GM18508 (cell line): ENCODE results near the gene ZSWIM8.
"Not testable (repeated sequence)": the region's sequence is repeated elsewhere in the genome, so short reads cannot be mapped to it uniquely, and the experiment has no call there.

Experiments
- ATAC-seq: cut with Tn5 transposase; IDR thresholded peaks from one replicate; pipeline ENCODE4 v1.9.1; 2021; ENCODE audit warnings: moderate number of reproducible peaks; ENCODE audit not compliant: insufficient read depth, unreplicated experiment

The ZSWIM8 gene

GRCh38 chr10:73810735-73811465, 25.5 kb downstream of the ZSWIM8 start:
- ATAC-seq: peak; percentile 2

GRCh38 chr10:73812657-73813056, 27.3 kb downstream of the ZSWIM8 start:
- ATAC-seq: no peak

DNA sequence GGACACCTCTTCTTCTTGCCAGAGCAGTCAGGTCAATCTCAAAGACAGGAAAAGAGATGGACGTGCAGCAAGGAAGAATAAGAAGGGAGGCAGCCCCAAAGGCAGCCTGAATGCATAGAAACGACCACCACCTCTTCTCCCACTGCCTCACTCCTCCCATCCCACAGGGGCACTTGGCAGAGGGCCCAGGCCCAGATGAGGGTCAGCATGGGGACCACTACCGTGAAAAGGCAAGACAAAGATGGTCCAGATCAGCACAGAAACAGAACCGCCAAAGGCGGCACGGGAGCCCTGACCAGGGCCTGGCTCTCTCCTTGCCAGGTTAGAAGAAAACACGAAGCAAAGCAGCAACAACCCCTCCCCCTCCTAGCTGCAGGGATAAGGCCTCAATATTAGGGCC, 27.9 kb downstream of the ZSWIM8 start:
- no peak for ATAC-seq

- ATAC-seq: no peak
Observed at GRCh38 chr10:73814276-73814895, 29.0 kb downstream of the ZSWIM8 start.

DNA sequence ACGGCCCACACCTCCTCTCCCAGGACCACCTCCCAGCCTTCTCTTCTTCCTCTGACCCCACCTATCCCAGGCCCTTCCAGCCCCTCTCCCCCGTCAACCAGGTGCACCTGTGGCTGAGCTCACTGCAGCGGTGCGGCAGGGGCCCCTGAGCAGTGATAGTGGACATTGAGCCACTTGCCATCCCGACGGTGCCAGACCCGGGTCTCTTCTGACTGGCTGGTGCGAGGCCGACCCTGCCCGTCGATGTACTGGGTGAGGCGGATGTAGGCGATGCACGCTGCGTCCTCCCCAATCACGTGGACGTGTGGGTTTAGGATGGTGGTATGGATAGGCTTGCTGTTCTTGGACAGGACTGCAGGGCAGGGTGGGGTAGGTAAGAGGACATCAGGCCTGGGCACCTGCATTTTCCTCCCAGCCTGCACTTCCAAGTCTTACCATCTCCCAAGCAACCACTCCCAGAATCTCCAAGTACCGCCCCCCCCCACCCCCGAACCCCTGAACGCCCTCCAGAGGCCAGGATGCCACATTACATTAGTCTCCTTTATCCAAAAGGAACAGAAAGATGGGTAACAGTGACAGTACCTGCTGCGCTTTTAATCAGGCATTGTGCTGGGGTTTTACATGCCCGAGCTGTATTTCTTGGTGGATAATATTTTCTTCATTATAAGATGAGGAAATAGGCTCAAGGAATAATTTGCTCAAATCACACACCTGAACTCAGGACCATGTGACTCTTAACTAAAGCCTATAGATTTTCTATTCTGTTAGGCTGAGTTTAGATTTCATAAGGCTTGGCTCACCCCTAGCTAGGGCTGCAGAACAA, 29.7 kb downstream of the ZSWIM8 start:
- no peak for ATAC-seq

- no peak for ATAC-seq
Observed at GRCh38 chr10:73815719-73816030, 30.3 kb downstream of the ZSWIM8 start.

DNA sequence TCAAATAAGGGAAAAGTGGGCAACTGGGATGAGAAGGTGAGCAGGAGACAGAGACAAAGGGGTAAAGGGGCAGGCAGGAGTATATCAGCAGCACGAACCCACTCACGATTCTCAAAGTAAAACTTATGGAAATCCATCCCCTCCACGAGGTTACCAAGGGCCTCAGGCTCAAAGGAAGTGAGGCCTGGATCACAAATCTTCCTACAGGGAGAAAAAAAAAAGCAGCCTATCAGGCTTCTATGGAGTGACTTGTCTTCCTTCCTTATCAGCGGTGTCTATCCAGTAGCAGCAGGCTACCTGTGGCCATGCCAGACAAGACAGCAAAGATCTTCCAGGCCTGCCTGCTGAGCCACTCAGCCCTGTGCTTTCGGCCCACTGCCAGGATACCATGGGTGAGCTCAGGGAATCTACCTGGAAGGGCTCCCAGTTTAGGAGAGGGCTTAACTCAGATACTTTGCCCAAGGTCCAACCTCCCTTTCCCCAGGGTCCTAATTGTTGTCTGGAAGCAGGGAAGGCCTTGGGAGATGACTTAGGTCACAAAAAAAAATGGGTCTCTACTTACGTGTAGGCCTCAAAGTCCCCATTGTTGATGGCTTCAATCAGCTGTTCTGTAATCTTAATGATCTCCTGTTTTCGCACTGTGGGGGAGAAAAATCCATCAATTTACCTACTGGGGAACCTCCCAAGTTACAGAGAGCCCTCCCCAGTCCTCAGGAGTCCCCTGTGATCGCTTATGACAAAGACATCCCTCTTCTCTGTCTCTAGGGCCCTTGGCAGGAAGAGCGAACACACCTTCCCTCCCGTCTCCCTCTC, 31.7 kb downstream of the ZSWIM8 start:
- no peak for ATAC-seq

DNA sequence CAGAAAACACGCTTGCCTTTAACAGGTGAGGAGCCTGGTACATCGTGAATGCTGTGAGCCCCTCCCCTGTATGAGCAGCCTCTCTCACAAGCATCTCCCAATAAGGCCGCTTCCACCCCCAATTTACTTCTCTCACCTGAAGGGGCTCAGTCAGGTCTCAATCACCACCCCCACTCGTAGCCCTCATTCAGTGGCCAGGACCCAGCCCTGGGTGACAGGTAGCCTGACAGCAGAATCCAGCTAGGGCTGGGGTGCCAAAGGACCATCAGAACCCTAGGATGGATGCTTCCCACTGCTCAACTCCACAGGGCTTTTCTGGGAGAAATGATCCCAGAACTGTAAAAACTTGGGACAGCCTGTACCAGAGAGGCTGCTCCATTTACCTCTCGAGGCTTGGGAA, 32.4 kb downstream of the ZSWIM8 start:
- ATAC-seq: no peak

DNA sequence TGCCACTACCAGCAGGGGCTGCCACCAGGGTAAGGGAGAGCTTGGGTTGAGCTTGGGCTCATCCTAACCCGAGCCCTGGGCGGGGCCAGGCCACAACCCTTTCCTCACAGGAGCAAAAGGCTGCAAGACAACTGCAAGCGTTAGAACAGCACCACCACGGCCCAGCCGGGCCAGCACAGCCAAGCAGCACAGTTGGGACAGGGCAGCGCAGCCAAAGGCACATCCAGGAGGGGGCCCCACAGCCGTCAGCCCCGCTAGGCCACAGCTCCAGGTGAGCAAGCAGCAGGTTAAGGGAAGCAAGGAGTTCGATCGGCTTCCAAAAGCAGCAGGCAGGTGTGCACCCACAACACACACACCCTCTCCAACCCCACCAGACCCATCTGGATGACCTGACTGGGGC, 33.0 kb downstream of the ZSWIM8 start:
- ATAC-seq: no peak

DNA sequence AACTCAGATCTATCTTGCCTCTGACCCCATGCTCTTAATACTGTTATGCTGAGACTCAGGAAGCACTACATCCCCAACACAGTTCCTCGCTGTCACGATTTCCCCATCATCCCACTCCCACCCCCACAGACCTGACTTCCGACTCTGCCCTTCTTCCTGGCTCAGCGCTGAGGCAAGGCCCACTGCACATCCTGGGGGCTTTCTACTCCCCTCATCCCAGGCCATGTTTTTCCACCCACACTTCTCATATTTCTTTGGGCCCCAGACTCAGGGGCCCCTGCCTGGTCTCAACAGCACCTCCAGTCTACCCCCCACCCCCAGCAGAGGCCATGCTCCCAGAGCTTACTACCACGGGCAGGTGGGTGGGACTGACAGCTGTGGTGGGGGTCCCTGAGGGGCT, 33.7 kb downstream of the ZSWIM8 start:
- no peak for ATAC-seq

DNA sequence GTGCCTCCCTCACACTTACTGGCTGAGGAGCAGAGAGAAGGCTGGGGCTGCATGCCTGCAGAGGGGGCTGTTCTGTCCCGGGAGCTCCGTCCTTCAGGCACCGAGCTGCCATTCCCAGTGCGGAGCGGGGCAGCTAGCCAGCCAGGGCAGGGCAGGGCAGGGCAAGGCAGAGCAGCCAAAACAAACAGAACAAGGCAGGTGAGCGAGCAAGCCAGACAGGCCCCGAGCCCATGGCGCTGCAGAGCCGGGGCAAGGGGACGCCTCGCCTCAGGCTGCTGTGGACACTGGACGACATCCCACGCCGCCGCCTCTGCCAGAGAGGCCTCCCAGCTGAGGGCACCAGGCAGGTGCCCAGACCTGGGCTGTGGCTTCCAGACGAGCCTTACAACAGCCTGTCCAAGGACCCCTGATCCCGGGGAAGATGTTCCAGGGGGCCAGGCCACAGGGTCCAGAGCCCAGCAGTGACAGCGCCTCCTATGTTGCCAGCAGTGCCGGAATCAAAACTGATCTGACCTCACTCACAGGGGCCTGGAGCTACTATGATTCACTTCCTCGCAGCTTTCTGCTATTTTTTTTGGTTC, 34.2 kb downstream of the ZSWIM8 start:
- ATAC-seq: no peak

DNA sequence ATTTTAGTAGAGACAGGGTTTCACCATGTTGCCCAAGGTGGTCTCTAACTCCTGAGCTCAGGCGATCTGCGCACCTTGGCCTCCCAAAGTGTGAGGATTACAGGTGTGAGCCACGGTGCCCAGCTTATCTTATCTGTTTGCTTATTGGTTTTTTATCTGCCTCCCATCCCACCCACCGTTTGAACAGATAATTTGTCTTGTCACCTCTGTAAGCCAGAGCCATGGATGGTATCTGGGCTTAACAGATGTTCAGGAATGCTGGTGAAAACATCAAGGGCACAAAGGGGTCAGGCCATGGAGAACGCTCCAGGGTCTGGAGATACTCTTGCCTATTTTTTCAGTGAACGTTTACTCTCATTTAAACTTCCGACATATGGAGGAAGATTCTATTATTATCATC, 38.0 kb downstream of the ZSWIM8 start:
- no peak for ATAC-seq

- no peak for ATAC-seq
Observed at GRCh38 chr10:73824146-73824725, 38.8 kb downstream of the ZSWIM8 start.

DNA sequence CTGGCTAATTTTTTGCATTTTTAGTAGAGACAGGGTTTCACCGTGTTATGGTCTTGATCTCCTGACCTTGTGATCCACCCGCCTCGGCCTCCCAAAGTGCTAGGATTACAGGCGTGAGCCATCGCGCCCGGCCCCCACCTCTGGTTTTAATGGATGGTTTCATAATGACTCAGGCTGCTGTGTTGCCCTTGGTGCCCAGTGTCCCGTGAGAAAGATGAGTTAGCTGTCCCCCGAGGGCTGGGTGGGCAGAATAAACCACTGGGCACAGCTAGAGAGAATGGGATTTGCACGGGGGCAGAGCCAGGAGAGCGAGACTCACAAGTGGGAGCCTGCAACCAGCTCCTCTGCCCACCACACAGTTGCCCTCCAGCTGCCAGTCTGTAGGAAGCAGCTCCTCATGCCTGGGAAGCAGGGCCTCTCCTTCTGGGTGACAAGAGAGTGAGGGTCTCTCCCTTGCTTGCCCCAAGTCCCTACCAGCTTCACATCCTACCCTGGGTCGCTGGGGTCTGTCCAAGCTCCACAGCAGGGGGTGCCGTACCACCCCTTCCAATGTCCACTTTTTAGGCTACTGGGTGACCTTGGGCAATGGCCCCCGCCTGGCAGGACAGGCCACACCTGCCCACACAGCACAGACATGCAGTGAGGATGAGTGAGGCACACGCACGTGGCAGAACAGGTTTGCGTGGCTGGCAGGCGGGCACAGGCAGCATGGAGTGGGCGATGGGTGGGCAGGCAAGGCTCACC, 42.1 kb downstream of the ZSWIM8 start:
- ATAC-seq: no peak

GRCh38 chr10:73828161-73828560, 42.8 kb downstream of the ZSWIM8 start:
- no peak for ATAC-seq

GRCh38 chr10:73829090-73829489, 43.7 kb downstream of the ZSWIM8 start:
- not testable (repeated sequence) for ATAC-seq

DNA sequence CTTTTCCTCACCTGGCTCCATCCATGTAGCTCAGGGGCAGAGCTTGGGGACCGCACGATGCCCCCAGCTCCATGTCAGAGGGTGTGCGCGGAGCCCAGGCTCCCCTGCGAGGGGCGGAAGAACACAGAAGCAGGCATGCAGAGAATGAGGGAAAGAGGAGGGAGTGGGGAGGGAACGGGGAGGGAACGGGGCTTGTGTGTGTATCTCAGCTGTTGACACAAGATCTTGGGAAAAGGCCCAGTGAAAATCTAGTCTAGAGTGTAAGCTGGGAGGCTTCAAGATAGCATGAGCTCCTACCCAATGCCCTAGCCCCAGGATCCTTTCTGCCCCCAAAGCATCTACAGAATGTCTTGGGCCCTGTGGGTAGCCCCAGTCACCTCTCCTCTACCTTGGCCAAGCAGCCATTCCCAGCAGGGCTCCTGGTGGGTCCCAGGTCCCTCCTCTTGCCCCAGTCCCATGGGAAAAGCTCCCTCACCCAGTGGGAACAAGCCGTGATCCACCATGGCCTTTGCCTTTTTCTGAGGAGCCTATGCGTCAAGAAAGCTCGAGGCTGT, 51.1 kb downstream of the ZSWIM8 start:
- ATAC-seq: no peak

DNA sequence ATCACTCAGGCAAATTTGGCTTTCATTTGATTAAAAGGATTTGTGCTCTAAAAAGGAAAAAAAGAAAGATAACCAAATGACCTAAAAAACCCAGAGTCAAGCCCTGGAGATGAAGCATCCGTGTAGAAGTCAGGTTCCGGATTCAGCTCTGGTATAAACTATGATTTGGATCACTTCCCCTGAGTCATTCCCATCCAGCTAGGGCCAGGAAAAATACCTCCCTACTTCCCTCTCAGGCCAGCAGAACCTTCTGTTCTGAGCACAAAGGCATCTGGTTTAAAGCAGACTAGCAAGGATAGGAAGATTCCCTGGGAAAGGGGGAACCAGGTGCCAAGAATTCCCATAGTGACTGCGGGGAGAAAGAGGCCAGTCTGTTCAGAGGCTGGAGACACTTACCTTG, 51.7 kb downstream of the ZSWIM8 start:
- no peak for ATAC-seq

- ATAC-seq: no peak
Observed at GRCh38 chr10:73838008-73838567, 52.7 kb downstream of the ZSWIM8 start.
